SK-N-SH (cell line): ENCODE data around the gene FAH. TPM values are rescaled to one million over a fixed set of nuclear protein-coding genes. Genes with fewer than 3 reads are reported as not detected.

Source experiments
- CTCF ChIA-PET: fragments of 300-600, 350-600 bp; formaldehyde crosslinking; extraction: SDS; loops from one replicate; lab custom pipeline; 2021; lab: Yijun Ruan, JAX
- POLR2A ChIA-PET: fragments of 350-600 bp; sonication (Branson Sonifier 250); formaldehyde crosslinking; extraction: SDS; loops from one replicate; lab custom pipeline; 2020; ENCODE audit warnings: antibody characterized with exemption, inconsistent platforms; lab: Yijun Ruan, JAX
- DNase-seq: peaks from one replicate; pipeline ENCODE4 v3.0.0; 2012
- H2AFZ ChIP-seq: fragments of 200-600 bp; sonication (generic); 2 replicates; pipeline ENCODE4 v1.8.1; 2016; ENCODE audit warnings: antibody characterized with exemption, mild to moderate bottlenecking, low read depth
- H3F3A ChIP-seq: fragments of 200-600 bp; sonication (generic); replicated peaks from 2 replicates; pipeline ENCODE3; 2016; ENCODE audit warnings: antibody characterized with exemption, mild to moderate bottlenecking; ENCODE audit not compliant: insufficient read depth
- H3K27ac ChIP-seq, 2 experiments: fragments of 200-500 bp in 1 of 2; fragments of 200-600 bp in 1 of 2; sonication (Bioruptor generic) in 1 of 2; sonication (generic), shearing (Covaris generic) in 1 of 2; 2 replicates each; pipeline versions ENCODE4 v1.5.1 to v1.6.1; 2014 to 2016; ENCODE audit warnings: low read depth in 2 of 2, inconsistent platforms in 1 of 2, low read length in 1 of 2, mild to moderate bottlenecking in 1 of 2, mixed read lengths in 1 of 2
- H3K27me3 ChIP-seq: fragments of 200-600 bp; sonication (generic), shearing (Covaris generic); 2 replicates; pipeline ENCODE4 v1.6.1; 2016; ENCODE audit warnings: mixed run types; ENCODE audit not compliant: insufficient read depth
- H3K36me3 ChIP-seq, 2 experiments: fragments of 200-500 bp in 1 of 2; fragments of 200-600 bp in 1 of 2; sonication (Bioruptor generic) in 1 of 2; sonication (generic) in 1 of 2; replicated peaks in 1 of 2; 2 replicates each; pipeline versions ENCODE3 to v1.5.1; 2014 to 2016; ENCODE audit warnings: low read length in 1 of 2, mild to moderate bottlenecking in 1 of 2; ENCODE audit not compliant: insufficient read depth in 2 of 2, control insufficient read depth in 1 of 2
- H3K4me1 ChIP-seq, 2 experiments: fragments of 200-500 bp in 1 of 2; fragments of 200-600 bp in 1 of 2; sonication (Bioruptor generic) in 1 of 2; sonication (generic), shearing (Covaris generic) in 1 of 2; 2 replicates each; pipeline versions ENCODE4 v1.5.1 to v1.6.1; 2014 to 2016; ENCODE audit warnings: low read depth in 1 of 2, low read length in 1 of 2, mixed run types in 1 of 2; ENCODE audit not compliant: insufficient read depth in 2 of 2, control insufficient read depth in 1 of 2
- H3K4me2 ChIP-seq: fragments of 200-600 bp; sonication (generic), shearing (Covaris generic); 2 replicates; pipeline ENCODE4 v1.6.1; 2017; ENCODE audit warnings: mixed run types
- H3K4me3 ChIP-seq, 2 experiments: fragments of 200-500 bp in 1 of 2; fragments of 200-600 bp in 1 of 2; sonication (Bioruptor generic) in 1 of 2; sonication (generic), shearing (Covaris generic) in 1 of 2; 2 replicates each; pipeline versions ENCODE4 v1.5.1 to v1.8.1; 2014 to 2016; ENCODE audit warnings: low read depth in 2 of 2, inconsistent platforms in 1 of 2, low read length in 1 of 2, mild to moderate bottlenecking in 1 of 2, mixed read lengths in 1 of 2, moderate library complexity in 1 of 2
- H3K79me2 ChIP-seq: fragments of 200-600 bp; sonication (generic); 2 replicates; pipeline ENCODE4 v1.8.1; 2017; ENCODE audit warnings: mild to moderate bottlenecking; ENCODE audit not compliant: insufficient read depth
- H3K9ac ChIP-seq: fragments of 200-600 bp; sonication (generic); 2 replicates; pipeline ENCODE4 v1.6.1; 2017; ENCODE audit warnings: mixed run types
- H3K9me2 ChIP-seq: fragments of 200-600 bp; sonication (generic); 2 replicates; pipeline ENCODE4 v1.6.1; 2017; ENCODE audit warnings: mixed run types
- H3K9me3 ChIP-seq: fragments of 200-600 bp; sonication (generic); 2 replicates; pipeline ENCODE4 v1.6.1; 2017; ENCODE audit warnings: mixed run types, mild to moderate bottlenecking, moderate library complexity
- H4K20me1 ChIP-seq: fragments of 200-600 bp; sonication (generic); 2 replicates; pipeline ENCODE4 v1.6.1; 2017; ENCODE audit warnings: mild to moderate bottlenecking, mixed run types; ENCODE audit not compliant: insufficient read depth
- EP300 ChIP-seq, 2 experiments: IDR thresholded peaks; 2 replicates each; pipeline versions ENCODE4 v1.4.0 to v1.6.1; 2012; ENCODE audit warnings: borderline replicate concordance in 1 of 2, low read depth in 1 of 2, low read length in 1 of 2
- FOSL2 ChIP-seq: IDR thresholded peaks from 2 replicates; pipeline ENCODE4 v1.4.0; 2012; ENCODE audit warnings: low read depth, mild to moderate bottlenecking, moderate library complexity, borderline replicate concordance
- FOXM1 ChIP-seq: IDR thresholded peaks from 2 replicates; pipeline ENCODE4 v1.4.0; 2012; ENCODE audit warnings: low read depth, mild to moderate bottlenecking
- GABPA ChIP-seq: IDR thresholded peaks from 2 replicates; pipeline ENCODE4 v1.4.0; 2012; ENCODE audit warnings: low read depth, mild to moderate bottlenecking
- JUND ChIP-seq: IDR thresholded peaks from 2 replicates; pipeline ENCODE4 v1.4.0; 2012
- MXI1 ChIP-seq: IDR thresholded peaks from 2 replicates; pipeline ENCODE4 v1.6.1; 2012; ENCODE audit warnings: mild to moderate bottlenecking, low read depth, low read length, improper control_type of control experiment
- NFIC ChIP-seq: IDR thresholded peaks from 2 replicates; pipeline ENCODE4 v1.4.0; 2012; ENCODE audit warnings: borderline replicate concordance
- NRF1 ChIP-seq: IDR thresholded peaks from 2 replicates; pipeline ENCODE4 v1.6.1; 2012; ENCODE audit warnings: low read depth, mild to moderate bottlenecking, low read length
- POLR2AphosphoS5 ChIP-seq: IDR thresholded peaks from 2 replicates; pipeline ENCODE4 v1.6.1; 2012; ENCODE audit warnings: low read depth, low read length
- RAD21 ChIP-seq: IDR thresholded peaks from 2 replicates; pipeline ENCODE4 v1.6.1; 2012; ENCODE audit warnings: mild to moderate bottlenecking, low read length
- RFX5 ChIP-seq: IDR thresholded peaks from 2 replicates; pipeline ENCODE4 v1.6.1; 2012; ENCODE audit warnings: mild to moderate bottlenecking, improper control_type of control experiment, low read length
- RXRA ChIP-seq: IDR thresholded peaks from 2 replicates; pipeline ENCODE4 v1.4.0; 2012; ENCODE audit warnings: low read depth, mild to moderate bottlenecking, borderline replicate concordance
- SMC3 ChIP-seq: IDR thresholded peaks from 2 replicates; pipeline ENCODE4 v1.6.1; 2012; ENCODE audit warnings: low read depth, low read length, improper control_type of control experiment
- YY1 ChIP-seq: IDR thresholded peaks from 2 replicates; pipeline ENCODE4 v1.4.0; 2012; ENCODE audit warnings: low read depth, mild to moderate bottlenecking
- WGBS: methylation state at CpG from one replicate; pipeline ENCODE4 v1.1.6; 2017; ENCODE audit warnings: low lambda C conversion rate; 5-methylcytosine and 5-hydroxymethylcytosine counted together
- polyA plus RNA-seq, 3 experiments: library from polyadenylated mRNA; depleted of rRNA; stranded (reverse); fragments of >200 nt; gene quantifications; 2 replicates each; pipeline ENCODE4 v1.2.3, GENCODE V29; 2012
- TF ChIP-seq, protein P1 (sequence below): IDR thresholded peaks from 2 replicates; pipeline ENCODE4 v1.4.0; 2012; ENCODE audit warnings: low read depth, borderline replicate concordance
- TF ChIP-seq, protein P2 (sequence below): IDR thresholded peaks from 2 replicates; pipeline ENCODE4 v1.6.1; 2012; ENCODE audit warnings: mild to moderate bottlenecking, low read depth, low read length, moderate library complexity

Gene FAH
- polyA plus RNA-seq, 1 of the 3 experiments (the other 2 are of a cell fraction) = 34.9 TPM

DNA sequence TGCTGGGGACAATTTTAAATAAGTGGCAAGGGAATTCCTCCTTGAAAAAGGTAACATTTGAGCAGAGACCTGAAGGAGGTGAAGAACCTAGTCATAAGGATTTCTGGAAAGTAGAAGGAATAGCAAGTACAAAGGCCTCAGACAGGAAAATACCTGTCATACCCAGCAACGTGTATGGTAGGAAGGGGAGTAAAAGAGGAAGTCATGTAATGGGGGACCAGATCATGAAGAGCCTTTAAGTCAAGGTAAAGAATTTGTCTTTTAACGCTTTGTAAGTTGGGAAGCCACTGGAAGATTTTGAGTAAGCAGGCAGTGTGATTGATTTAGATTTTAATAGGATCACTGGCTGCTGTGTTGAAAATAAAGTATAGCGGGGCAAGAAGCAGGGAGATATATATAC lies 43.4 kb upstream of the FAH start:
- TF ChIP-seq JUND = no peak
- TF ChIP-seq NRF1 = no peak
- TF ChIP-seq FOSL2 = no peak
- TF ChIP-seq POLR2AphosphoS5 = no peak
- no peak for TF ChIP-seq NFIC
- TF ChIP-seq, protein P1, sequence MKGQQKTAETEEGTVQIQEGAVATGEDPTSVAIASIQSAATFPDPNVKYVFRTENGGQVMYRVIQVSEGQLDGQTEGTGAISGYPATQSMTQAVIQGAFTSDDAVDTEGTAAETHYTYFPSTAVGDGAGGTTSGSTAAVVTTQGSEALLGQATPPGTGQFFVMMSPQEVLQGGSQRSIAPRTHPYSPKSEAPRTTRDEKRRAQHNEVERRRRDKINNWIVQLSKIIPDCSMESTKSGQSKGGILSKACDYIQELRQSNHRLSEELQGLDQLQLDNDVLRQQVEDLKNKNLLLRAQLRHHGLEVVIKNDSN = no peak
- TF ChIP-seq RXRA = no peak
- no peak for TF ChIP-seq YY1
- no peak for TF ChIP-seq FOXM1
- no peak for TF ChIP-seq SMC3
- Histone ChIP-seq H3K36me3 (peaks cover 0 to 2% of the 10 kb centered on the region in 2 experiments), H3K79me2 (peaks cover 52% of the 10 kb centered on the region), H3K4me2 (no peak overlapping the region), H3K4me1 (peaks cover 0 to 15% of the 10 kb centered on the region in 2 experiments; a peak in 2 of 4 replicates), H4K20me1 (peaks cover 22% of the 10 kb centered on the region), H3K27ac (no peak overlapping the region), H3K9me3 (no peaks in the 10 kb centered on the region), H3K4me3 (no peak overlapping the region), H3K9me2 (no peaks in the 10 kb centered on the region), H3K27me3 (no peaks in the 10 kb centered on the region), H3K9ac (no peak overlapping the region), H2AFZ (no peak overlapping the region), H3F3A (peaks cover 20% of the 10 kb centered on the region)
- POLR2A ChIA-PET = no interaction called here
- 92% methylated on average over 3 of the region's 3 CpGs for WGBS
- no peak for DNase-seq
- CTCF ChIA-PET = interaction anchor here (0.7 kb wide), 1 partner anchor 19 kb away, joined by 3 read pairs; no protein-coding TSS in a partner anchor

DNA sequence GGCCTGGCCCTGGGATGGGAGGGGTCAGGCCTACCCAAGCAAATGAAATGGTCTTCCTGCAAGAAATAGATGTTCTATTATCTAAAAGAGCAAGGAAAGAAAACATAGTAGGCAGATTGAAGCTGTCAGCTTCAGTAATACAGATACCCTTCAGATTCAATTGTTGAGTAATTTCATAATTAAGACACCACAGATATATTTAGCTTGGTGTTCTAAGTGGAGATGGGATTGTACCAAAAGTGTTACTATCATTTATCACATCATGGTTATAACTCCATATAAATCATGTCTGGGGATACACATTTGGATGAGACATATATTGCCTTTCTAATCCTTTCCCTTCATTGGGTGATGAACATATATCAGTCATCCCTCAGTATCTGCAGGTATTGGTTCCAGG lies 41.9 kb upstream of the FAH start:
- Histone ChIP-seq H3K9me3 (no peaks in the 10 kb centered on the region), H3K4me3 (no peak overlapping the region), H3K27ac (no peak overlapping the region), H4K20me1 (peaks cover 12% of the 10 kb centered on the region), H3K36me3 (no peaks in the 10 kb centered on the region), H3K9me2 (no peaks in the 10 kb centered on the region), H2AFZ (no peak overlapping the region), H3K4me2 (no peak overlapping the region), H3K9ac (no peak overlapping the region), H3K4me1 (peaks cover 0 to 16% of the 10 kb centered on the region in 2 experiments; a peak in 2 of 4 replicates), H3K79me2 (peaks cover 51% of the 10 kb centered on the region), H3F3A (peaks cover 8% of the 10 kb centered on the region), H3K27me3 (no peaks in the 10 kb centered on the region)
- ChIA-PET CTCF (interaction anchor here (0.9 kb wide), 1 partner anchor 35 kb away, joined by 3 read pairs; no protein-coding TSS in a partner anchor), POLR2A (no interaction called here)
- DNase-seq = no peak
- TF ChIP-seq NFIC (no peak), FOSL2 (no peak), MXI1 (no peak), RFX5 (no peak), SMC3 (no peak), POLR2AphosphoS5 (no peak), GABPA (no peak), RAD21 (no peak), JUND (no peak), EP300 (IDR thresholded peaks at IDR 0.05; ENCODE audit: borderline replicate concordance in 1 of 2, low read depth in 1 of 2, low read length in 1 of 2) (no peak), YY1 (no peak)
- TF ChIP-seq, protein P1 = no peak
- TF ChIP-seq, protein P2, sequence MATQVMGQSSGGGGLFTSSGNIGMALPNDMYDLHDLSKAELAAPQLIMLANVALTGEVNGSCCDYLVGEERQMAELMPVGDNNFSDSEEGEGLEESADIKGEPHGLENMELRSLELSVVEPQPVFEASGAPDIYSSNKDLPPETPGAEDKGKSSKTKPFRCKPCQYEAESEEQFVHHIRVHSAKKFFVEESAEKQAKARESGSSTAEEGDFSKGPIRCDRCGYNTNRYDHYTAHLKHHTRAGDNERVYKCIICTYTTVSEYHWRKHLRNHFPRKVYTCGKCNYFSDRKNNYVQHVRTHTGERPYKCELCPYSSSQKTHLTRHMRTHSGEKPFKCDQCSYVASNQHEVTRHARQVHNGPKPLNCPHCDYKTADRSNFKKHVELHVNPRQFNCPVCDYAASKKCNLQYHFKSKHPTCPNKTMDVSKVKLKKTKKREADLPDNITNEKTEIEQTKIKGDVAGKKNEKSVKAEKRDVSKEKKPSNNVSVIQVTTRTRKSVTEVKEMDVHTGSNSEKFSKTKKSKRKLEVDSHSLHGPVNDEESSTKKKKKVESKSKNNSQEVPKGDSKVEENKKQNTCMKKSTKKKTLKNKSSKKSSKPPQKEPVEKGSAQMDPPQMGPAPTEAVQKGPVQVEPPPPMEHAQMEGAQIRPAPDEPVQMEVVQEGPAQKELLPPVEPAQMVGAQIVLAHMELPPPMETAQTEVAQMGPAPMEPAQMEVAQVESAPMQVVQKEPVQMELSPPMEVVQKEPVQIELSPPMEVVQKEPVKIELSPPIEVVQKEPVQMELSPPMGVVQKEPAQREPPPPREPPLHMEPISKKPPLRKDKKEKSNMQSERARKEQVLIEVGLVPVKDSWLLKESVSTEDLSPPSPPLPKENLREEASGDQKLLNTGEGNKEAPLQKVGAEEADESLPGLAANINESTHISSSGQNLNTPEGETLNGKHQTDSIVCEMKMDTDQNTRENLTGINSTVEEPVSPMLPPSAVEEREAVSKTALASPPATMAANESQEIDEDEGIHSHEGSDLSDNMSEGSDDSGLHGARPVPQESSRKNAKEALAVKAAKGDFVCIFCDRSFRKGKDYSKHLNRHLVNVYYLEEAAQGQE = no peak
